GM19193 (cell line): ENCODE measurements around the gene NID2.

Experiments
- POLR2A ChIP-seq: IDR thresholded peaks from 4 replicates; pipeline ENCODE4 v1.6.1; 2011; ENCODE audit not compliant: insufficient read depth, insufficient read length; ENCODE audit errors: extremely low read depth

NID2 gene

GRCh38 chr14:52068615-52069306, at the start of gene NID2:
TSS of gene NID2 (minus strand) at chr14:52069059. CDS start at chr14:52068994, 65 bp downstream.
- no peak for TF ChIP-seq POLR2A

GRCh38 chr14:52117111-52117832, 48.4 kb upstream of the NID2 start:
- TF ChIP-seq POLR2A = no peak

- TF ChIP-seq POLR2A = no peak
Observed at GRCh38 chr14:52115286-52115685, 46.4 kb upstream of the NID2 start.

GRCh38 chr14:52112336-52113018, 43.6 kb upstream of the NID2 start:
- TF ChIP-seq POLR2A = no peak

GRCh38 chr14:52111583-52111982, 42.7 kb upstream of the NID2 start:
- no peak for TF ChIP-seq POLR2A

- TF ChIP-seq POLR2A = no peak
Observed at GRCh38 chr14:52110441-52111086, 41.7 kb upstream of the NID2 start.

- TF ChIP-seq POLR2A = no peak
Observed at GRCh38 chr14:52108823-52109222, 40.0 kb upstream of the NID2 start.

GRCh38 chr14:52106840-52107239, 38.0 kb upstream of the NID2 start:
- TF ChIP-seq POLR2A = no peak

- TF ChIP-seq POLR2A = no peak
Observed at GRCh38 chr14:52103416-52103815, 34.6 kb upstream of the NID2 start.

- no peak for TF ChIP-seq POLR2A
Observed at GRCh38 chr14:52095794-52096193, 26.9 kb upstream of the NID2 start.

- TF ChIP-seq POLR2A = no peak
Observed at GRCh38 chr14:52095336-52095735, 26.5 kb upstream of the NID2 start.

- no peak for TF ChIP-seq POLR2A
Observed at GRCh38 chr14:52094546-52095271, 25.9 kb upstream of the NID2 start.

GRCh38 chr14:52091928-52092327, 23.1 kb upstream of the NID2 start:
- no peak for TF ChIP-seq POLR2A

- no peak for TF ChIP-seq POLR2A
Observed at GRCh38 chr14:52090936-52091335, 22.1 kb upstream of the NID2 start.

- no peak for TF ChIP-seq POLR2A
Observed at GRCh38 chr14:52089218-52089617, 20.4 kb upstream of the NID2 start.

- no peak for TF ChIP-seq POLR2A
Observed at GRCh38 chr14:52086711-52087110, 17.9 kb upstream of the NID2 start.

- TF ChIP-seq POLR2A = no peak
Observed at GRCh38 chr14:52082903-52083302, 14.0 kb upstream of the NID2 start.
